HepG2 (cell line): ENCODE data around the gene KREMEN1. TPM values are rescaled to one million over a fixed set of nuclear protein-coding genes. Genes with fewer than 3 reads are reported as not detected.

Experiments
- FOSL1 ChIP-seq: sonication (generic); formaldehyde crosslinking; IDR thresholded peaks from 2 replicates; pipeline ENCODE4 v1.9.0; 2021; ENCODE audit warnings: missing genetic modification reagents, borderline replicate concordance
- FOXA3 ChIP-seq: IDR thresholded peaks from 2 replicates; pipeline ENCODE4 v1.6.1; 2016; ENCODE audit warnings: missing genetic modification reagents, missing compliant biosample characterization
- HDAC1 ChIP-seq: sonication (generic); formaldehyde crosslinking; IDR thresholded peaks from 2 replicates; pipeline ENCODE4 v1.5.1; 2020; ENCODE audit warnings: mild to moderate bottlenecking, missing genetic modification reagents
- JUND ChIP-seq: sonication (generic); formaldehyde crosslinking; IDR thresholded peaks from 2 replicates; pipeline ENCODE4 v1.8.0; 2022; ENCODE audit warnings: mild to moderate bottlenecking, missing genetic modification reagents
- KLF16 ChIP-seq, 2 experiments: sonication (generic) in 1 of 2; formaldehyde crosslinking in 1 of 2; IDR thresholded peaks; 2 replicates each; pipeline versions ENCODE4 v1.6.1 to v1.8.0; 2016 to 2023; ENCODE audit warnings: missing genetic modification reagents in 2 of 2, missing compliant biosample characterization in 1 of 2
- MIXL1 ChIP-seq: IDR thresholded peaks from 2 replicates; pipeline ENCODE4 v1.6.1; 2016
- NFATC3 ChIP-seq: sonication (generic); formaldehyde crosslinking; IDR thresholded peaks from 2 replicates; pipeline ENCODE4 v1.5.1; 2020; ENCODE audit warnings: mild to moderate bottlenecking, missing genetic modification reagents
- NR2C2 ChIP-seq: sonication (generic); formaldehyde crosslinking; IDR thresholded peaks from 2 replicates; pipeline ENCODE4 v1.4.0; 2020; ENCODE audit warnings: missing genetic modification reagents, mild to moderate bottlenecking, moderate library complexity, borderline replicate concordance
- RXRB ChIP-seq: IDR thresholded peaks from 2 replicates; pipeline ENCODE4 v1.6.1; 2016; ENCODE audit warnings: borderline replicate concordance, missing genetic modification reagents, missing compliant biosample characterization
- STAG1 ChIP-seq: sonication (generic); formaldehyde crosslinking; IDR thresholded peaks from 2 replicates; pipeline ENCODE4 v1.4.0; 2020; ENCODE audit warnings: missing genetic modification reagents
- TAF1 ChIP-seq: sonication (generic); formaldehyde crosslinking; IDR thresholded peaks from 2 replicates; pipeline ENCODE4 v1.4.0; 2020; ENCODE audit warnings: missing genetic modification reagents
- TP53 ChIP-seq: sonication (generic); formaldehyde crosslinking; conservative IDR thresholded peaks from 2 replicates; pipeline ENCODE4 v1.4.0; 2020; ENCODE audit warnings: missing genetic modification reagents
- YEATS2 ChIP-seq: sonication (generic); formaldehyde crosslinking; IDR thresholded peaks from 2 replicates; pipeline ENCODE4 v1.4.0; 2020; ENCODE audit warnings: missing genetic modification reagents, borderline replicate concordance
- ZBTB3 ChIP-seq: sonication (generic); formaldehyde crosslinking; IDR thresholded peaks from 2 replicates; pipeline ENCODE4 v1.4.0; 2020; ENCODE audit warnings: low read depth, mild to moderate bottlenecking, moderate library complexity, missing genetic modification reagents, borderline replicate concordance
- ZNF335 ChIP-seq: sonication (generic); formaldehyde crosslinking; IDR thresholded peaks from 2 replicates; pipeline ENCODE4 v1.4.0; 2020; ENCODE audit warnings: missing genetic modification reagents
- ZNF34 ChIP-seq: sonication (generic); formaldehyde crosslinking; IDR thresholded peaks from 2 replicates; pipeline ENCODE4 v1.4.0; 2020; ENCODE audit warnings: mild to moderate bottlenecking, missing genetic modification reagents, borderline replicate concordance
- ZNF614 ChIP-seq: IDR thresholded peaks from 2 replicates; pipeline ENCODE4 v1.6.1; 2018; ENCODE audit warnings: missing biosample characterization, missing genetic modification reagents, inconsistent platforms, borderline replicate concordance
- ZNF644 ChIP-seq: IDR thresholded peaks from 2 replicates; pipeline ENCODE4 v1.6.1; 2016; ENCODE audit warnings: low read depth
- polyA plus RNA-seq, 8 experiments: library from polyadenylated mRNA; depleted of rRNA in 3 of 8; stranded (reverse) in 7 of 8; unstranded in 1 of 8; fragments of >200 nt; fragmentation: Illumina TruSeq in 4 of 8; extraction: Trizol in 4 of 8; gene quantifications; 2 replicates each; pipeline versions ENCODE4 v1.2.1 to v1.2.3, GENCODE V29; 2011 to 2016; ENCODE audit warnings: low read depth in 4 of 8, missing spikeins in 1 of 8, mixed read lengths in 1 of 8; ENCODE audit not compliant: insufficient read depth in 1 of 8
- total RNA-seq, 5 experiments: library from RNA; depleted of rRNA; stranded (reverse); fragments of >200 nt; fragmentation: Illumina TruSeq; extraction: Trizol; gene quantifications; 2 replicates each; pipeline ENCODE4 v1.2.3, GENCODE V29; 2016; ENCODE audit warnings: low read depth in 1 of 5
- TF ChIP-seq, protein P1 (sequence below): sonication (generic); formaldehyde crosslinking; IDR thresholded peaks from 2 replicates; pipeline ENCODE4 v1.4.0; 2020; ENCODE audit warnings: missing genetic modification reagents, mild to moderate bottlenecking, borderline replicate concordance
- TF ChIP-seq, protein P2 (sequence below): IDR thresholded peaks from 2 replicates; pipeline ENCODE4 v1.6.1; 2016
- TF ChIP-seq, protein P3 (sequence below): sonication (generic); formaldehyde crosslinking; IDR thresholded peaks from 2 replicates; pipeline ENCODE4 v1.4.0; 2020; ENCODE audit warnings: missing genetic modification reagents
- TF ChIP-seq, protein P4 (sequence below): IDR thresholded peaks from 2 replicates; pipeline ENCODE4 v1.6.1; 2016
- TF ChIP-seq, protein P5 (sequence below): IDR thresholded peaks from 2 replicates; pipeline ENCODE4 v1.6.1; 2016; ENCODE audit warnings: missing genetic modification reagents, missing compliant biosample characterization
- TF ChIP-seq, protein P6 (sequence below): sonication (generic); formaldehyde crosslinking; IDR thresholded peaks from 2 replicates; pipeline ENCODE4 v1.4.0; 2020; ENCODE audit warnings: mild to moderate bottlenecking, low read depth, missing genetic modification reagents

The KREMEN1 gene
- total and polyA plus RNA-seq, 2 of the 13 experiments (the other 11 are each of a cell fraction or from before 2014, with no cell fraction given): 9.8 to 13.8 TPM

DNA sequence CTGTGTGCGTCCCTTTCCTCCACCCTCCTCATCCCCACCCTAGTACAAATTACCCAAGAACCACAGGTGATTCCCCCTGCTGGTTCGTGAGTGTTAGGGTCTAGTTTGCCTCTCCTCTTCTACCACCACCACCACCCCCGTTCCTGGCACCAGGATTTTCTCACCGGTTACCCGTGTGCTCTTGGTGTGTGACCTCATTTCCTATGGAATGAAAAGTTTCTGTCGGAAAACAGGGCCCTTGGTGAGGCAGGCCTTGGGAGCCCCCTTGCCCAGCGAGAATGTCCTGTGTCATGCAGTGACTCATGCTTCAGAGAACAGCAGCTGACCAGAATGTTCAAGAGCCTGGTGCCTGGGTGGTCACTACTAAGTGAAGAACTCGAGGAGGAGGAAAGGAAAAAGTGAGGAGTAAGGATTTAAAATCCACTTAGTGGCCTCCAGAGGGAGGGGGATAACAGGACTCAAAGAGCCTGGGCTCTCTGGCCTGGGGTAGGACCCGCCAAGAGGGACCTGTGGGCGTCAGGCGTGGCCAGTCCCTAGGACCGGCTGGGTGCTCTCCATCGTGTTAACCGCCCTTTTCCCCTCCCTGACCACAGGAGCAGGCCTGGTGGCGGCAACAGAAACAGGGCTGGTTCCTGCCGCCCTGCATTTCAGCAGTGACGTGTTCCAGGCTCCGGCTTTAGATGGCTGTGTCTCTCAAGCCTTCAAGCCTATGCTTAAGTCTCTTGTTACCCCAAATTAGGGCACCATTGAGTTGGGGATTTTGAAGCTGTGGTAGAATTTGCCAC lies 41.4 kb upstream of the KREMEN1 start (continued):
- TF ChIP-seq, protein P1, sequence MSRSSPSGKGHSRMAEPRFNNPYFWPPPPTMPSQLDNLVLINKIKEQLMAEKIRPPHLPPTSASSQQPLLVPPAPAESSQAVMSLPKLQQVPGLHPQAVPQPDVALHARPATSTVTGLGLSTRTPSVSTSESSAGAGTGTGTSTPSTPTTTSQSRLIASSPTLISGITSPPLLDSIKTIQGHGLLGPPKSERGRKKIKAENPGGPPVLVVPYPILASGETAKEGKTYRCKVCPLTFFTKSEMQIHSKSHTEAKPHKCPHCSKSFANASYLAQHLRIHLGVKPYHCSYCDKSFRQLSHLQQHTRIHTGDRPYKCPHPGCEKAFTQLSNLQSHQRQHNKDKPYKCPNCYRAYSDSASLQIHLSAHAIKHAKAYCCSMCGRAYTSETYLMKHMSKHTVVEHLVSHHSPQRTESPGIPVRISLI (CRISPR knock-in tag): no peak
- TF ChIP-seq ZBTB3 (CRISPR knock-in tag) (0 out of 2 replicates have a peak, but pooled peaks have one; percentile 40), ZNF614 (CRISPR knock-in tag) (peak; percentile 66; the same call in 1 of the 2 replicates), TAF1 (peak; percentile 22; the same call in 1 of the 2 replicates), NFATC3 (CRISPR knock-in tag) (no peak), KLF16 (CRISPR knock-in tag; IDR thresholded peaks at IDR 0.05) (peak in 1 of 2 experiments; percentile 35; a peak in 1 of 4 replicates), MIXL1 (0 out of 2 replicates have a peak, but pooled peaks have one; percentile 49), HDAC1 (CRISPR knock-in tag) (peak; percentile 27), NR2C2 (peak; percentile 58), RXRB (peak; percentile 35; the same call in 1 of the 2 replicates), YEATS2 (peak; percentile 50; the same call in 1 of the 2 replicates), FOSL1 (peak; percentile 74; the same call in 1 of the 2 replicates), FOXA3 (CRISPR knock-in tag) (peak; percentile 44; the same call in 1 of the 2 replicates), ZNF34 (CRISPR knock-in tag) (peak; percentile 69; the same call in 1 of the 2 replicates), ZNF335 (CRISPR knock-in tag) (0 out of 2 replicates have a peak, but pooled peaks have one; percentile 34), STAG1 (CRISPR knock-in tag) (peak; percentile 28; the same call in 1 of the 2 replicates), TP53 (CRISPR knock-in tag) (no peak), ZNF644 (CRISPR knock-in tag) (0 out of 2 replicates have a peak, but pooled peaks have one; percentile 5), JUND (peak; percentile 82)
- TF ChIP-seq, protein P2, sequence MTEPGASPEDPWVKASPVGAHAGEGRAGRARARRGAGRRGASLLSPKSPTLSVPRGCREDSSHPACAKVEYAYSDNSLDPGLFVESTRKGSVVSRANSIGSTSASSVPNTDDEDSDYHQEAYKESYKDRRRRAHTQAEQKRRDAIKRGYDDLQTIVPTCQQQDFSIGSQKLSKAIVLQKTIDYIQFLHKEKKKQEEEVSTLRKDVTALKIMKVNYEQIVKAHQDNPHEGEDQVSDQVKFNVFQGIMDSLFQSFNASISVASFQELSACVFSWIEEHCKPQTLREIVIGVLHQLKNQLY (CRISPR knock-in tag): 0 out of 2 replicates have a peak, but pooled peaks have one; percentile 62
- TF ChIP-seq, protein P3, sequence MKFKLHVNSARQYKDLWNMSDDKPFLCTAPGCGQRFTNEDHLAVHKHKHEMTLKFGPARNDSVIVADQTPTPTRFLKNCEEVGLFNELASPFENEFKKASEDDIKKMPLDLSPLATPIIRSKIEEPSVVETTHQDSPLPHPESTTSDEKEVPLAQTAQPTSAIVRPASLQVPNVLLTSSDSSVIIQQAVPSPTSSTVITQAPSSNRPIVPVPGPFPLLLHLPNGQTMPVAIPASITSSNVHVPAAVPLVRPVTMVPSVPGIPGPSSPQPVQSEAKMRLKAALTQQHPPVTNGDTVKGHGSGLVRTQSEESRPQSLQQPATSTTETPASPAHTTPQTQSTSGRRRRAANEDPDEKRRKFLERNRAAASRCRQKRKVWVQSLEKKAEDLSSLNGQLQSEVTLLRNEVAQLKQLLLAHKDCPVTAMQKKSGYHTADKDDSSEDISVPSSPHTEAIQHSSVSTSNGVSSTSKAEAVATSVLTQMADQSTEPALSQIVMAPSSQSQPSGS (CRISPR knock-in tag): peak; percentile 48; the same call in 1 of the 2 replicates
- TF ChIP-seq, protein P4, sequence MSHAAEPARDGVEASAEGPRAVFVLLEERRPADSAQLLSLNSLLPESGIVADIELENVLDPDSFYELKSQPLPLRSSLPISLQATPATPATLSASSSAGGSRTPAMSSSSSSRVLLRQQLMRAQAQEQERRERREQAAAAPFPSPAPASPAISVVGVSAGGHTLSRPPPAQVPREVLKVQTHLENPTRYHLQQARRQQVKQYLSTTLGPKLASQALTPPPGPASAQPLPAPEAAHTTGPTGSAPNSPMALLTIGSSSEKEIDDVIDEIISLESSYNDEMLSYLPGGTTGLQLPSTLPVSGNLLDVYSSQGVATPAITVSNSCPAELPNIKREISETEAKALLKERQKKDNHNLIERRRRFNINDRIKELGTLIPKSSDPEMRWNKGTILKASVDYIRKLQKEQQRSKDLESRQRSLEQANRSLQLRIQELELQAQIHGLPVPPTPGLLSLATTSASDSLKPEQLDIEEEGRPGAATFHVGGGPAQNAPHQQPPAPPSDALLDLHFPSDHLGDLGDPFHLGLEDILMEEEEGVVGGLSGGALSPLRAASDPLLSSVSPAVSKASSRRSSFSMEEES (CRISPR knock-in tag): peak; percentile 74
- TF ChIP-seq, protein P5, sequence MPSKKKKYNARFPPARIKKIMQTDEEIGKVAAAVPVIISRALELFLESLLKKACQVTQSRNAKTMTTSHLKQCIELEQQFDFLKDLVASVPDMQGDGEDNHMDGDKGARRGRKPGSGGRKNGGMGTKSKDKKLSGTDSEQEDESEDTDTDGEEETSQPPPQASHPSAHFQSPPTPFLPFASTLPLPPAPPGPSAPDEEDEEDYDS (CRISPR knock-in tag): peak; percentile 41; the same call in 1 of the 2 replicates
- TF ChIP-seq, protein P6, sequence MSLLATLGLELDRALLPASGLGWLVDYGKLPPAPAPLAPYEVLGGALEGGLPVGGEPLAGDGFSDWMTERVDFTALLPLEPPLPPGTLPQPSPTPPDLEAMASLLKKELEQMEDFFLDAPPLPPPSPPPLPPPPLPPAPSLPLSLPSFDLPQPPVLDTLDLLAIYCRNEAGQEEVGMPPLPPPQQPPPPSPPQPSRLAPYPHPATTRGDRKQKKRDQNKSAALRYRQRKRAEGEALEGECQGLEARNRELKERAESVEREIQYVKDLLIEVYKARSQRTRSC (CRISPR knock-in tag): no peak
